BJ (cell line): ENCODE measurements around the gene CEP164. TPM values are rescaled to one million over a fixed set of nuclear protein-coding genes. Genes with fewer than 3 reads are reported as not detected.

Source experiments
- CTCF ChIA-PET: fragments of 350-600 bp; formaldehyde crosslinking; extraction: SDS; loops from one replicate; lab custom pipeline; 2021; ENCODE audit warnings: antibody characterized with exemption, inconsistent platforms; lab: Yijun Ruan, JAX
- POLR2A ChIA-PET: fragments of 300-600 bp; sonication (Branson Sonifier 250); formaldehyde crosslinking; extraction: SDS; loops from one replicate; lab custom pipeline; 2021; ENCODE audit warnings: antibody characterized with exemption; lab: Charles Lee
- DNase-seq: peaks from one replicate; pipeline ENCODE4 v3.0.0-alpha.2; 2011; ENCODE audit warnings: low read depth
- H3K27me3 ChIP-seq: 2 replicates; pipeline ENCODE4 v1.6.0; 2011; ENCODE audit warnings: low read length; ENCODE audit not compliant: control insufficient read depth, insufficient read depth
- H3K36me3 ChIP-seq: 2 replicates; pipeline ENCODE4 v1.5.1; 2011; ENCODE audit warnings: low read length; ENCODE audit not compliant: control insufficient read depth, insufficient read depth
- H3K4me3 ChIP-seq: 2 replicates; pipeline ENCODE4 v1.5.1; 2011; ENCODE audit warnings: low read depth, mild to moderate bottlenecking, control low read depth, low read length
- polyA plus RNA-seq: library from polyadenylated mRNA; depleted of rRNA; stranded (reverse); fragments of >200 nt; gene quantifications from 2 replicates; pipeline ENCODE4 v1.2.3, GENCODE V29; 2011
- TF ChIP-seq, protein P1 (sequence below): IDR thresholded peaks from 2 replicates; pipeline ENCODE4 v1.5.1; 2011; ENCODE audit warnings: low read depth, mild to moderate bottlenecking, control low read depth, inconsistent platforms, low read length, moderate library complexity; ENCODE audit not compliant: insufficient read depth

The CEP164 gene
- polyA plus RNA-seq, 1 experiment: 27.4 TPM

DNA sequence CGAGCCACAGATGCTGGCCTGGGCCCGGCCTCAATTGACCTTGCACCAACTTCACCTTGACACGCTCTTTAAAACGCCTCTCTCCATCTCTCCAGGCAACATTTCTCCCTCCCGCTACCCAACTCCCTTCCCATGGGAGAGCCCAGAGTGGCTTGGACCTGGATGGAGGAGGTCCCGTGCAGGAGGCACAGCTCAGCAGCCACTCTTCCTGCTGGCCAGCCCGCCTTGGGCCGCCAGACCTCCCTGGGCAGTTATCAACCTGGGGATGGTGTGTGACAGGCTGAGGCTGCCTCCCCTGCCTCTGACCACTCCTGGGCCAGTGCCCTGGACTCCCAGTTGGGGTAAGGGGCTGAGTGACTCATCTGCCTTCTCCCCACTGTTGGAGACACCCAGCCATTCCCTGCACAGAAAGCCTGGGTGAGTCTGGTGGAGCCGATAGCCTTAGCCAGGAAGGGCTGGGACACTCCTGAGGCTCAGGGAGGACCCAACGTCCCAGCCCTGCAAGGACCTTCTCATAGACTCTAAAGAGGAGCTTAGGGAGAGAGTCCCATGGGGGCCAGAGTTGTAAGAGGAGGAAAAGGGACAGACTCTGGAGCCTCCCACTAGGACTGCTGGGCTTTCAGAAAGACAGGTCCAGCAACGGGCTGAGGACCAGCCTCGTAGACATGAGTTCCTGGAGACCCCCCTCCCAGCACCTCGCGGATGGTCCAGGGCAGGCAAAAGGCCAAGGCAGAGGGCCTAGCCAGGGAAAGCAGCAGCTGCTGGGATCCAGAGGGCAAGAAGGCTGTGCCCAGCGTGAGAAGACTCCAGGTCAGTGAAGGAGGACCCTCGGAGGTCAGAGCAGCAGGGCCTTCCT lies 131.7 kb downstream of the CEP164 start:
- Histone ChIP-seq H3K4me3 (no peak overlapping the region), H3K27me3 (peaks cover 2% of the 10 kb centered on the region), H3K36me3 (no peaks in the 10 kb centered on the region)
- ChIA-PET POLR2A (no interaction called here), CTCF (interaction anchor here (1.9 kb wide), 1 partner anchor 33 kb away, joined by 10 read pairs; no protein-coding TSS in a partner anchor)
- TF ChIP-seq, protein P1, sequence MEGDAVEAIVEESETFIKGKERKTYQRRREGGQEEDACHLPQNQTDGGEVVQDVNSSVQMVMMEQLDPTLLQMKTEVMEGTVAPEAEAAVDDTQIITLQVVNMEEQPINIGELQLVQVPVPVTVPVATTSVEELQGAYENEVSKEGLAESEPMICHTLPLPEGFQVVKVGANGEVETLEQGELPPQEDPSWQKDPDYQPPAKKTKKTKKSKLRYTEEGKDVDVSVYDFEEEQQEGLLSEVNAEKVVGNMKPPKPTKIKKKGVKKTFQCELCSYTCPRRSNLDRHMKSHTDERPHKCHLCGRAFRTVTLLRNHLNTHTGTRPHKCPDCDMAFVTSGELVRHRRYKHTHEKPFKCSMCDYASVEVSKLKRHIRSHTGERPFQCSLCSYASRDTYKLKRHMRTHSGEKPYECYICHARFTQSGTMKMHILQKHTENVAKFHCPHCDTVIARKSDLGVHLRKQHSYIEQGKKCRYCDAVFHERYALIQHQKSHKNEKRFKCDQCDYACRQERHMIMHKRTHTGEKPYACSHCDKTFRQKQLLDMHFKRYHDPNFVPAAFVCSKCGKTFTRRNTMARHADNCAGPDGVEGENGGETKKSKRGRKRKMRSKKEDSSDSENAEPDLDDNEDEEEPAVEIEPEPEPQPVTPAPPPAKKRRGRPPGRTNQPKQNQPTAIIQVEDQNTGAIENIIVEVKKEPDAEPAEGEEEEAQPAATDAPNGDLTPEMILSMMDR: no peak
- DNase-seq: no peak

DNA sequence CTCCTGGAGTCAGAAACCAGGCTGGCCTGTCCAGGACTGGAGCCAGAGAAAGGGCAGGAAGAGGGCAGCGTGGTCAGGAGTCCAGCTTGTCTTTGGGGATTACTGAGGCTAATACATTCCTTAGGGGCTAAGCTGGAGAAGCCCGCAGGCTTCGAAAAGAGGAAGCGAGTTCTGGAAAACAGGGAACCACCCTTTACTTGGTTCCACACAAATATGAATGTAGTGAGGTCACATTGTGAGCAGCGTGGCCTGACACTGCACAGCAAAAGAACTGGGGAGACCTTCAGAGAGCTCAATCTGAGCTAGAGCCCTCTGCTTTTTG lies 132.3 kb downstream of the CEP164 start:
- no peak for DNase-seq
- no peaks in the 10 kb centered on the region for H3K36me3 ChIP-seq
- H3K4me3 ChIP-seq: no peak overlapping the region
- TF ChIP-seq, protein P1: no peak
- CTCF ChIA-PET: interaction anchor here (1.9 kb wide), 1 partner anchor 34 kb away, joined by 10 read pairs; no protein-coding TSS in a partner anchor
- POLR2A ChIA-PET: no interaction called here
- H3K27me3 ChIP-seq: no peaks in the 10 kb centered on the region; the same call in none of the 2 replicates

DNA sequence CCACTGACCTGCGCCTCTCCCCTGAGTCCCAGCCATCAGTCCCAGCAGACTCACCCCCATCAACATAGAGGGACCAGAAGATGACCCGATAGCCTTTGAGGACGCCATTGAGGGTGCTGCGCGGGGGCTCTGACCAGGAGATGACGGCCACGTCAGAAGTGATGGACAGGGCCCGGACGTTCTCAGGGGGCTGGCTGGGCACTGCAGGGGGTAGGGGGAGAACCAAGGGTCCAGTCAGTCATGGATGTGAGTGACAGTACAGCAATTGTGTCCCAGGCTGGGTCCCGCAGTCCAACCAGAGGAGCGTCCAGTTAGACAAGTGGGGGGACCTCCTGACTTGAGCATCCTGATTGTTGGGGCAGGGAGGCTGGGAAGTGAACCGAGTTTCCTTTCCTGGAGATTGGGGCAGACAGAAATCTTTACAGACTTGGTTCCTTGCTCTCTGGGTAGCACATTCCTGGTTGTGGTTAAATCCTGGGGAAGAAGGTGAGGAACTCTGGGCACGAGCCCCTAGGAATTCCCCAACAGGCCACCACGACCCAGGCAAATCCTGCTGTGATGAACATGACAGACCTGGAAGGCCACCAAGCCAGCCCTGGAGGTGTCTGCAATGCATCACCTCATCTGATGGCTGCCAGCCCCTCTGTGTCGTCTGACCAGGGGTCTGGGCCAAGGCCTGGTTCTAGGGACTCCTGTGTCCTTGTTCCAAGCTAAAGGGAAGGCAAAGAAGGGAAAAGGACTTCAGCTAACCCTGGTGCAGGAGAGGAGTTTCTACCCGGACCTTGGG lies 133.9 kb downstream of the CEP164 start:
- DNase-seq: no peak
- ChIA-PET CTCF (interaction anchor here (1.9 kb wide), 1 partner anchor 36 kb away, joined by 10 read pairs; no protein-coding TSS in a partner anchor), POLR2A (no interaction called here)
- Histone ChIP-seq H3K4me3 (no peak overlapping the region), H3K27me3 (peaks cover 3% of the 10 kb centered on the region), H3K36me3 (no peaks in the 10 kb centered on the region)
- TF ChIP-seq, protein P1: no peak

DNA sequence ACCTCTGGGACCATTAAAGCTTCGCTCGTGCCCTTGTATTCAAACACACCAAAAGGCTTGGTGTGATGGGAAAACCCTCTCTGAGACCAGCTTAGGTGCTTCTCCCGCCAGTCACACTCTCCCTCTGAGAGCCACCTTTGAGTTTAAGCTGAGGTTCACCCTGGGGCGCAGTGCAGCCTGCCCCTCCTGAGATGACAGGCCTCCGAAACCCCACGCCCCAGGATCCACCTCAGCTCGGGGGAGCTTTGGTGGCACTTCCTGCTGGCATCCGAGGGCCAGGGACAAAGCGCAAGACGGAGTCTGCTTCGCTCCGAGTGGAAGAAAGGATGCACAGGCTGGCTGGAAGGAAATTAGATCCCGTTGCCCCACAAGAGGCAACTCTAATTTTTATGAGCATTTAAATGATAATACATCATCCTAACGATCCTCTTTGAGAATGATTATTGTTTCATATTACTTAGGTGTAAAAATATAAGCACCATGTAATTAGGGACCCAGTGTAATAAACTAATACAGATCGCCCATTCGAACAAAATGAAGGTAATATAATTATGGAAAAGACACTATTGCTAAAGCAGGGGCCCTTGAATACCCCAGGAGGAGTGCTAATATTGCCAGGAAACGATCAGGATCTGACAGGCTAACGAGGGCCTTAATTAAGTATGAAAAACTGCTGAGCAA lies 134.7 kb downstream of the CEP164 start:
- peaks cover 3% of the 10 kb centered on the region for H3K27me3 ChIP-seq
- ChIA-PET POLR2A (no interaction called here), CTCF (no interaction called here)
- no peak for DNase-seq
- TF ChIP-seq, protein P1: no peak
- H3K4me3 ChIP-seq: no peak overlapping the region
- H3K36me3 ChIP-seq: no peaks in the 10 kb centered on the region

DNA sequence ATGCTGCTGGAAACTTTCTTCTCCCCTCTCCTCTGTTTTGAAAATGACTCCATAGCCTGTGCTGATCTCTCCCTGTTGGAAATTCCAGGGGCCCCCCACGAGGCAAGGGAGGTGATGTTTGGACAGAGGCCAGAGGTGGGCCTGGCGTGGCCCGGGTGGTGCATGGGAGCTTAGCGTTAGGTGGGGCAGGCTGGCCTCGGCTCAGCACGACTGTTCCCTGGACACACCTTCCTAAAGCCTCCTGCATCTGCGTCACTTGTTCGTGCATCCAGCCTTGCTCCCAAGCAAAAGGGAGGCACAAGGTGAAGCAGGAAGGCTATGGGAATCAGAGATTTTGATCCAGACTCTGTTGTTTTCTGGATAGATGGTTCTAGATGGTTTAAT lies 135.2 kb downstream of the CEP164 start:
- Histone ChIP-seq H3K4me3 (no peak overlapping the region), H3K27me3 (peaks cover 3% of the 10 kb centered on the region; the same call in 1 of the 2 replicates), H3K36me3 (no peaks in the 10 kb centered on the region)
- no peak for DNase-seq
- TF ChIP-seq, protein P1: no peak
- ChIA-PET CTCF (interaction anchor here (1.1 kb wide), 1 partner anchor 37 kb away, joined by 4 read pairs; no protein-coding TSS in a partner anchor), POLR2A (no interaction called here)
